ENCODE data around the gene PIMREG. TPM values are rescaled to one million over a fixed set of nuclear protein-coding genes. Genes with fewer than 3 reads are reported as not detected.
"Not testable (repeated sequence)": the region's sequence is repeated elsewhere in the genome, so short reads cannot be mapped to it uniquely, and the experiment has no call there.

The PIMREG gene
- total and polyA plus RNA-seq, 4 donors: 12.1 to 23.7 (median 18.1) TPM

DNA sequence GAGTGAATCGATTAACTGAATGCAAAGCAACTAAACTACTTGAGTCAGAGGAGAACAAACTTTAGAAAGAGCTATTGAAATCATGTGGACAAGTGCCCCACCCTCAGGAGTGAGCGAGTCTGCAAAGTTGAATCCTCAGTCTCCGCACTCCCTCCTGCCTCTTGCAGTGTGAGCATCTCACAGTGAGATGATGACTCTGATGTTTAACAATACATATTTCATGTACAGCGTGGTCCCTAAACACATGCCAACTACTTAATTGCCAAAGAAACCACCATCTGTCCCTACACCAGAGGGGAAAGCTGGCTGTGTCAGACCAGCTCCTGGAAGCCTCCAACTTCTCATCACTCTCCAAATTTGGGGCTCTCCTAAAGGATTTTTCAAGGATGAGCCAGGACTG, 31.2 kb downstream of the PIMREG start:
- H3K4me1 ChIP-seq (ENCODE audit: control insufficient read depth, insufficient read depth, low read length): peaks cover 36% of the 10 kb centered on the region
- DNase-seq (ENCODE audit: low read depth in 4 of 6, low spot score in 6 of 6): peak in 2 of 6 donors; percentile 43 to 54
- H3K27me3 ChIP-seq (ENCODE audit: control insufficient read depth, insufficient read depth, low read length): no peaks in the 10 kb centered on the region

DNA sequence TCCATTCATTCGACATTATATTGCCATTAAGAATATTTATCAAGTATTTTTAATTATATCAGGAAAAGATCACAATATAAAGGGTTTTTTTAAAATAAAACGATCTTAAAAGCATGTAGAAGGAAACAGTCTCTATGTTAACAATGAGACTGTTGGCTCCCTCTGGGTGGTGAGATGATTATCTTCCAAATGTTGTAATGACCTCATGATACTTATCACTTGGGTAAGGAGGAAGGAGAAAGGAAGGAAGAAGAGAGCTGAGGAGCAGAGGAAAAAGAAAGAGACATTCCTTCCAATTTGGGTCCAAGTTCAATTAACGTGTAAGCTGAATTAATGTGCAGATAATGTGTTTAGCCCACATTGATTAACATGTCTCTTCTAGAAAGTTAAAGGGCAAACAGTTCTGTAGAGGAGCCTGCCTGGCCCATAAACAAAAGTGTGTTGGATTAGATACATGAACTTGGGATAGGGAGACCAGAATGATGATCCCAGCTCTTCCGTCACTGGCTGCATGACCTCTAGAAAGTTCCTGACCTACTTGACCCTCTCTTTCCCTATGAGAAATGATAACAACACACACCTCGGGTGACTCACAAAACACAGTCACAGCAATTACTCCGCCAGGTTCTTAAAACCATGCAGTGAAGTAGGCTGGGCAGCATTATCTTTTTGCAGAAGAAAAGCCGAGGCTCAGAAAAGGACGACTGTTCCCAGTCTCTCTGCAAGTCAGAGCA, 32.0 kb downstream of the PIMREG start:
- WGBS (ENCODE audit: insufficient coverage): 69% methylated on average over 5 of the region's 8 CpGs
- DNase-seq (ENCODE audit: low read depth in 4 of 6, low spot score in 6 of 6): no peak
- Histone ChIP-seq H3K27ac (ENCODE audit: low read depth, low read length) (no peak overlapping the region), H3K4me3 (ENCODE audit: low read depth, low read length) (no peak overlapping the region), H3K9me3 (ENCODE audit: control insufficient read depth, insufficient read depth, low read length) (no peaks in the 10 kb centered on the region), H3K27me3 (ENCODE audit: control insufficient read depth, insufficient read depth, low read length) (no peaks in the 10 kb centered on the region), H3K4me1 (ENCODE audit: control insufficient read depth, insufficient read depth, low read length) (peaks cover 40% of the 10 kb centered on the region), H3K36me3 (ENCODE audit: control insufficient read depth, insufficient read depth, low read length) (peaks cover 50% of the 10 kb centered on the region)

More for the DNA sequence above, 31.2 kb downstream of the PIMREG start:
- Histone ChIP-seq H3K36me3 (ENCODE audit: control insufficient read depth, insufficient read depth, low read length) (peaks cover 53% of the 10 kb centered on the region), H3K27ac (ENCODE audit: low read depth, low read length) (no peak overlapping the region), H3K4me3 (ENCODE audit: low read depth, low read length) (no peak overlapping the region), H3K9me3 (ENCODE audit: control insufficient read depth, insufficient read depth, low read length) (no peaks in the 10 kb centered on the region)
- WGBS (ENCODE audit: insufficient coverage): 62% methylated on average over 3 of the region's 4 CpGs

DNA sequence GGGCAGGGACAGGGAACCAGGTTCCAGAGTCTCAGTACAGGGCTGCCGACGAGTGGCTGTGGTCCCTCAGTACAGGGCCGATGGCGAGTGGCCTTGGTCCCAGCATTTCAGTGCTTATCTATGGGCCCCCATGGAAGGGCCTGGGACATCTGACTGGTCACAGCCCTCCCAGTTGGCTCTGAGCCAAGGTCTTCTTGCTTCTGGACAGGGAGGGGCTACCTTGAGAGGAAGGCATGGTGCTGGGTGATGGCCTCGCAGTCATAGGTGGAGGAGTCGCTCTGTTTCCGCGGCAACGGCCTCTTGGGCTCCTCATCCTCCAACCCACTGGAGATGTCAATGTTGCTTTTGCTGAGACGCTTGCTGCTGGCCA, 32.5 kb downstream of the PIMREG start:
- WGBS (ENCODE audit: insufficient coverage): 79% methylated on average over 10 of the region's 10 CpGs
- no peak overlapping the region for H3K27ac ChIP-seq (ENCODE audit: low read depth, low read length)

DNA sequence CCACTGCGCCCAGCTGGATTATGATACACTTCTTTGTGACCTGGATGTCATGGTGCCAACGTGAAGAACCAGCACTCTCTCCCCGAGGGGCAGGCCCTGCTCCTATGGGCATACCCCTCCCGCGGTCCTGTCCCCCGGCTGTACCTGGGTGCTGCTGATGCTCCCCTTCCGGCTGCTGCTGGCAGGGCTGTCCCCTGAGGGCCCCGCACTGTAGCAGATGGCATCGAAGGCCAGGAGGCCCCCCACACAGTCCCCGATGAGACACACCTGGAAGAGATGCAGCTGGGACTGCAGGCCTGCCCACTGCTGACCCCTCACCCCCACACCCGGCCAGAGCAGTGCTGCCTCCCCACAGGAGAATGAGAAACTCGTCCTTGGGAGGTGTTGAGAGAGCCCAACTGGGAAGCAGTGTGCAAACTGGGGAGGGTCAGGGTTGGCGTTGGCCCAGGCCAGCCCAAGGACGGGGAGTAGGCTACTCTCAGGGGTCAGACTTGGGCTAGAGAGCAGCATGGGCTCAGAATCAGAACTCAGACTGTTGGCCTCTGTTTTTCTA, 33.7 kb downstream of the PIMREG start:
- Histone ChIP-seq H3K4me1 (ENCODE audit: control insufficient read depth, insufficient read depth, low read length) (peaks cover 26% of the 10 kb centered on the region), H3K27ac (ENCODE audit: low read depth, low read length) (no peak overlapping the region), H3K9me3 (ENCODE audit: control insufficient read depth, insufficient read depth, low read length) (no peaks in the 10 kb centered on the region), H3K4me3 (ENCODE audit: low read depth, low read length) (no peak overlapping the region), H3K36me3 (ENCODE audit: control insufficient read depth, insufficient read depth, low read length) (peaks cover 39% of the 10 kb centered on the region), H3K27me3 (ENCODE audit: control insufficient read depth, insufficient read depth, low read length) (no peaks in the 10 kb centered on the region)
- DNase-seq (ENCODE audit: low read depth in 4 of 6, low spot score in 6 of 6): no peak
- WGBS (ENCODE audit: insufficient coverage): 90% methylated on average over 13 of the region's 14 CpGs

More for the DNA sequence above, 32.5 kb downstream of the PIMREG start:
- H3K4me1 ChIP-seq (ENCODE audit: control insufficient read depth, insufficient read depth, low read length): peaks cover 36% of the 10 kb centered on the region
- H3K9me3 ChIP-seq (ENCODE audit: control insufficient read depth, insufficient read depth, low read length): no peaks in the 10 kb centered on the region
- H3K27me3 ChIP-seq (ENCODE audit: control insufficient read depth, insufficient read depth, low read length): no peaks in the 10 kb centered on the region
- no peak overlapping the region for H3K4me3 ChIP-seq (ENCODE audit: low read depth, low read length)
- peaks cover 46% of the 10 kb centered on the region for H3K36me3 ChIP-seq (ENCODE audit: control insufficient read depth, insufficient read depth, low read length)
- DNase-seq (ENCODE audit: low read depth in 4 of 6, low spot score in 6 of 6): peak in 1 of 6 donors; percentile 26

- H3K27me3 ChIP-seq (ENCODE audit: control insufficient read depth, insufficient read depth, low read length): no peaks in the 10 kb centered on the region
- peaks cover 21% of the 10 kb centered on the region for H3K4me1 ChIP-seq (ENCODE audit: control insufficient read depth, insufficient read depth, low read length)
- H3K27ac ChIP-seq (ENCODE audit: low read depth, low read length): no peak overlapping the region
- DNase-seq (ENCODE audit: low read depth in 4 of 6, low spot score in 6 of 6): no peak
- no peak overlapping the region for H3K4me3 ChIP-seq (ENCODE audit: low read depth, low read length)
- no peaks in the 10 kb centered on the region for H3K9me3 ChIP-seq (ENCODE audit: control insufficient read depth, insufficient read depth, low read length)
- WGBS (ENCODE audit: insufficient coverage): 93% methylated on average over 11 of the region's 11 CpGs
- H3K36me3 ChIP-seq (ENCODE audit: control insufficient read depth, insufficient read depth, low read length): peaks cover 44% of the 10 kb centered on the region
Observed at GRCh38 chr17:6478486-6478885, 34.2 kb downstream of the PIMREG start.

DNA sequence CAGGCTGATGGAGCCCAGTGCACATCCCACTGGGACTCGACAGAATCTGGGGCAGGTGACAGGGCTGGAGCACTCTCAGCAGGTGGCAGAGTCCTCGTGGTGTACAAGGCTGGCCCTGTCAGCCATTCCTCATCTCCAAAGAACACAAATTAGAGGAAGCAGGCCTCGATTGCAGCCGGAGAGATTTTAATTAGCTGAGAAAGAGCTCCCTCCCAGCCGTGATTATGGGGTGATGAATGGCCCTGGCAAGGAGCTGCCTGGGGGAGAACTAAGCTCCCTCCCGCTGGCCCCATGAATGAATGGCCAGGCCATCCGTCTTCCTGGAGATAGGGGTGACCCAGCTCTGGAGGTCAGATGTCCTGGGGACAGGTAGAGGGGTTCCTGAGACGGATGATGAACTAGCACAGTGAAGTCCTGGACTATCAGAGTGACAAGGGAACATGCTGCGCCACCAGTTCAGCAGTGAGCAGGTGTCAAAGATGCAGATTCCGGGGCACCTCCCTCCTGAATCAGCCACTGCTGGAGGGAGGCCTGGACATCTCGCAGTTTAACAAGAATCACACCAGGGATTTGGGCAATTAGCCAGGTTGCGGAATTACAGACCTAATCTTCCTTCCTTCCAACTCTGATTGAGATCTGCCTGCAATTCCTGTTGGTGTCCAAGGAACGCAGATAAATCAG, 35.5 kb downstream of the PIMREG start:
- H3K9me3 ChIP-seq (ENCODE audit: control insufficient read depth, insufficient read depth, low read length): no peaks in the 10 kb centered on the region
- no peak overlapping the region for H3K27ac ChIP-seq (ENCODE audit: low read depth, low read length)
- peaks cover 18% of the 10 kb centered on the region for H3K4me1 ChIP-seq (ENCODE audit: control insufficient read depth, insufficient read depth, low read length)
- peak in 2 of 6 donors; percentile 37 to 71 for DNase-seq (ENCODE audit: low read depth in 4 of 6, low spot score in 6 of 6)
- H3K27me3 ChIP-seq (ENCODE audit: control insufficient read depth, insufficient read depth, low read length): no peaks in the 10 kb centered on the region
- no peak overlapping the region for H3K4me3 ChIP-seq (ENCODE audit: low read depth, low read length)
- H3K36me3 ChIP-seq (ENCODE audit: control insufficient read depth, insufficient read depth, low read length): peaks cover 38% of the 10 kb centered on the region
- WGBS (ENCODE audit: insufficient coverage): 27% methylated on average over 7 of the region's 13 CpGs

GRCh38 chr17:6480303-6480675, 36.0 kb downstream of the PIMREG start:
- H3K36me3 ChIP-seq (ENCODE audit: control insufficient read depth, insufficient read depth, low read length): peaks cover 38% of the 10 kb centered on the region
- no peaks in the 10 kb centered on the region for H3K9me3 ChIP-seq (ENCODE audit: control insufficient read depth, insufficient read depth, low read length)
- no peaks in the 10 kb centered on the region for H3K27me3 ChIP-seq (ENCODE audit: control insufficient read depth, insufficient read depth, low read length)
- peaks cover 18% of the 10 kb centered on the region for H3K4me1 ChIP-seq (ENCODE audit: control insufficient read depth, insufficient read depth, low read length)
- DNase-seq (ENCODE audit: low read depth in 4 of 6, low spot score in 6 of 6): no peak
- 28% methylated on average over 9 of the region's 9 CpGs for WGBS (ENCODE audit: insufficient coverage)
- H3K4me3 ChIP-seq (ENCODE audit: low read depth, low read length): no peak overlapping the region
- no peak overlapping the region for H3K27ac ChIP-seq (ENCODE audit: low read depth, low read length)

DNA sequence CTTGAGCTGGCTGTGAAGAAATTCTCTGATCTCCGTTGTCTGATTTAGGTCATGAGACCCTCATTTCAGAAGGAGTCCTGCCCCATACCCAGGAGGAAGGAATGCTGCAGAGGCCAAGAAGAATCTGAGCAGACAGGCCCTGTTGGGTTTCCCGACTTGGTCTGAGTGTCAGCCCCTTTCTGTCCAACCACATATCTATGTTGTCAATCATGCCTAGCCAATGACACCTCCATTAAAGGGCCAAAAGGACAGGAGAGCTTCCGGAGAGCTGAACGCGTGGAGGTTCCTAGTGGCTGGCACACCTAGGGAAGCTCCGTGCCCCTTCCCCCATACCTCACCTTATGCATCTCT, 37.8 kb downstream of the PIMREG start:
- no peak for DNase-seq (ENCODE audit: low read depth in 4 of 6, low spot score in 6 of 6)
- Histone ChIP-seq H3K4me1 (ENCODE audit: control insufficient read depth, insufficient read depth, low read length) (peaks cover 21% of the 10 kb centered on the region), H3K27ac (ENCODE audit: low read depth, low read length) (no peak overlapping the region), H3K9me3 (ENCODE audit: control insufficient read depth, insufficient read depth, low read length) (no peaks in the 10 kb centered on the region), H3K4me3 (ENCODE audit: low read depth, low read length) (no peak overlapping the region), H3K36me3 (ENCODE audit: control insufficient read depth, insufficient read depth, low read length) (peaks cover 33% of the 10 kb centered on the region), H3K27me3 (ENCODE audit: control insufficient read depth, insufficient read depth, low read length) (no peaks in the 10 kb centered on the region)
- WGBS (ENCODE audit: insufficient coverage): 86% methylated on average over 3 of the region's 6 CpGs

DNA sequence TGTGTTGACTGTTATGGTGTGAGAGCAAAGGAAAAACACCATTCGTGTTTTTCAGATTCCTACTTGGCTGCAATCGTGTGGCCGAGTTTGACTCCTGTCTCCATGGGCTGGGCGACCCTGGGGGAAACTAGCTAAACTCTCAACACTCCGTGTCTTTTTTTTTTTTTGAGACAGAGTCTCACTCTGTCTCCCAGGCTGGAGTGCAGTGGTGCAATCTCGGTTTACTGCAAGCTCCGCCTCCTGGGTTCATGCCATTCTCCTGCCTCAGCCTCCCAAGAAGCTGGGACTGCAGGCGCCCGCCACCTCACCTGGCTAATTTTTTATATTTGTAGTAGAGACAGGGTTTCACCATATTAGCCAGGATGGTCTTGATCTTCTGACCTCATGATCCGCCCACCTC, 38.5 kb downstream of the PIMREG start:
- H3K27me3 ChIP-seq (ENCODE audit: control insufficient read depth, insufficient read depth, low read length); H3K27ac ChIP-seq (ENCODE audit: low read depth, low read length); H3K4me3 ChIP-seq (ENCODE audit: low read depth, low read length); H3K9me3 ChIP-seq (ENCODE audit: control insufficient read depth, insufficient read depth, low read length); DNase-seq (ENCODE audit: low read depth in 4 of 6, low spot score in 6 of 6): not testable (repeated sequence)
- WGBS (ENCODE audit: insufficient coverage): 62% methylated on average over 6 of the region's 10 CpGs
- H3K36me3 ChIP-seq (ENCODE audit: control insufficient read depth, insufficient read depth, low read length): peaks cover 30% of the 10 kb centered on the region
- peaks cover 28% of the 10 kb centered on the region for H3K4me1 ChIP-seq (ENCODE audit: control insufficient read depth, insufficient read depth, low read length)

- no peak for DNase-seq (ENCODE audit: low read depth in 4 of 6, low spot score in 6 of 6)
- H3K4me1 ChIP-seq (ENCODE audit: control insufficient read depth, insufficient read depth, low read length): peaks cover 30% of the 10 kb centered on the region
- WGBS (ENCODE audit: insufficient coverage): 86% methylated on average over 14 of the region's 16 CpGs
- H3K4me3 ChIP-seq (ENCODE audit: low read depth, low read length): no peak overlapping the region
- H3K9me3 ChIP-seq (ENCODE audit: control insufficient read depth, insufficient read depth, low read length): no peaks in the 10 kb centered on the region
- peaks cover 23% of the 10 kb centered on the region for H3K36me3 ChIP-seq (ENCODE audit: control insufficient read depth, insufficient read depth, low read length)
- no peak overlapping the region for H3K27ac ChIP-seq (ENCODE audit: low read depth, low read length)
- H3K27me3 ChIP-seq (ENCODE audit: control insufficient read depth, insufficient read depth, low read length): no peaks in the 10 kb centered on the region
Observed at GRCh38 chr17:6483507-6483906, 39.3 kb downstream of the PIMREG start.

Measured in spinal cord (tissue), 10 donors.